Spinal cord (tissue), 10 donors: ENCODE results near the gene MVB12B. TPM values are rescaled to one million over a fixed set of nuclear protein-coding genes. Genes with fewer than 3 reads are reported as not detected.

Source experiments
- DNase-seq, 6 donors: peaks; one replicate each; pipeline versions ENCODE4 v3.0.0 to v3.0.0-alpha.2; 2013 to 2015; ENCODE audit warnings: low spot score in 6 of 6, low read depth in 4 of 6
- H3K27ac ChIP-seq: one replicate; pipeline ENCODE4 v1.5.1; 2013; ENCODE audit warnings: low read depth, low read length, control low read depth
- H3K27me3 ChIP-seq: one replicate; pipeline ENCODE4 v1.6.1; 2013; ENCODE audit warnings: low read length; ENCODE audit not compliant: control insufficient read depth, insufficient read depth
- H3K36me3 ChIP-seq: one replicate; pipeline ENCODE4 v1.6.1; 2013; ENCODE audit warnings: low read length; ENCODE audit not compliant: control insufficient read depth, insufficient read depth
- H3K4me1 ChIP-seq: one replicate; pipeline ENCODE4 v1.6.1; 2013; ENCODE audit warnings: low read length; ENCODE audit not compliant: control insufficient read depth, insufficient read depth
- H3K4me3 ChIP-seq: one replicate; pipeline ENCODE4 v1.5.1; 2013; ENCODE audit warnings: low read depth, low read length, control low read depth
- H3K9me3 ChIP-seq: one replicate; pipeline ENCODE4 v1.6.1; 2013; ENCODE audit warnings: low read length; ENCODE audit not compliant: control insufficient read depth, insufficient read depth
- WGBS: methylation state at CpG from one replicate; pipeline ENCODE4 v1.1.5; 2013; ENCODE audit warnings: missing lambda C conversion rate; ENCODE audit not compliant: insufficient coverage; 5-methylcytosine and 5-hydroxymethylcytosine counted together
- polyA plus RNA-seq, 2 donors: library from polyadenylated mRNA; unstranded; fragments of 120-200 nt; gene quantifications; one replicate each; pipeline ENCODE4 v1.2.1, GENCODE V29; 2013; ENCODE audit not compliant: insufficient read length in 2 of 2
- total RNA-seq, 2 donors: library from RNA; depleted of rRNA in 1 of 2; stranded (reverse); fragments of 120-200 nt in 1 of 2; fragments of >200 nt in 1 of 2; gene quantifications; one replicate each; pipeline versions ENCODE4 v1.2.3 to v1.2.4, GENCODE V29; 2013 to 2014
- donor health status: healthy.

Gene MVB12B
- total and polyA plus RNA-seq, 4 donors, result 28.9 to 84.2 (median 55.6) TPM

DNA sequence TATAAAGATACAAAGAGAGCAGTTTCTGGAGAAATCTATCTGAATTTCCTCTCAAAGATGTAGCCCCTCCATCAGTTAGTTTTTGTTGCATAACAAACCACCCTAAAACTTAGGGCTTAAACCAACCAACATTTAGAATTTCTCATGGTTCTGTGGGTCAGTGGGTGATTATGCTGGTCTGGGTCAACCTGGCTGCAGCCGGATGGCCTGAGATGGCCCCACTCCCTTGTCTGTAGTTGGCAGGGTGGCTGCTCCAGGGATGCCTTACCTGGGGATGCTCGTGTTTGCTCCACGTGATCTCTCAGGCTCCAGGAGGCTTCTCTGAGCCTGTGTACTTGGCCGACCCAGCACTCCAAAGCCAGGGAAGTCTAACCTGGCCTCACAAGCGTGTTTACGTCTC is 139.3 kb downstream of the MVB12B start:
- H3K27me3 ChIP-seq, result no peaks in the 10 kb centered on the region
- H3K36me3 ChIP-seq, result peaks cover 17% of the 10 kb centered on the region
- H3K4me1 ChIP-seq, result peaks cover 7% of the 10 kb centered on the region
- no peak for DNase-seq
- no peaks in the 10 kb centered on the region for H3K9me3 ChIP-seq
- H3K4me3 ChIP-seq, result no peak overlapping the region
- WGBS, result 96% methylated on average over 3 of the region's 6 CpGs
- H3K27ac ChIP-seq, result no peak overlapping the region

DNA sequence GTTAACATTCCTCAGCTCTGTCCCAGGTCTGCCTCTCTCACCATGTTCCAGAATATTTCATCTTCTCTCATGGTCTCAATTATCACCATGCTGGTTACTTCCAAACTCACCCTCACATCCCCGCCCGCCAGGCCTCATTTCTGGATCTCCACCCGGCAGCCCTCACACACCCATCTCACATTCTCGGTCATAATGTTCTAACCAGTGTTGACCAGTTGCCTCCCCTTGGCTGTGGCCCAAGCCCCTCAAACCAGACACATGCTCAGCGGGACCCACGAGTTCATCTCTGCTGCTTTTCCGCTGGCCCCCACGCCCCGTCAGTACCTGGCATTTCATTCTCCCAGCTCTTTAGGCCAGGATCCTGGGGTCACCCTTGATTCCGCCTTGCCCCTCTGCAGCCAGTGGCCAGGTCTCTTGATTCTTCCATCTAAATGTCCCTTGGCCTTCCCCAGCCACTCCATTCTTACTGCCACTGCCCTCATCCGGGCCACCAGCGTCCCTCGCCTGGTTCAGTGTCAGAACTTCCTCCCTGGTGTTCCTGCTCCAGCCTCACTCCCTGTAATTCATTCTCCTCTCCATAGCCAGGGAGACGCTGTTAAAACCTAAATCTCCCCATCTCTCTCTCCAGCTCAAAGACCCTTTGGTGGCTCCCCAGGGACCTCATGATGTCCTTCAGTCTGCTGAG is 141.7 kb downstream of the MVB12B start:
- DNase-seq, result no peak
- H3K36me3 ChIP-seq, result peaks cover 15% of the 10 kb centered on the region
- no peaks in the 10 kb centered on the region for H3K9me3 ChIP-seq
- peaks cover 22% of the 10 kb centered on the region for H3K4me1 ChIP-seq
- H3K27me3 ChIP-seq, result no peaks in the 10 kb centered on the region
- no peak overlapping the region for H3K4me3 ChIP-seq
- H3K27ac ChIP-seq, result no peak overlapping the region
- WGBS, result 95% methylated on average over 14 of the region's 14 CpGs

DNA sequence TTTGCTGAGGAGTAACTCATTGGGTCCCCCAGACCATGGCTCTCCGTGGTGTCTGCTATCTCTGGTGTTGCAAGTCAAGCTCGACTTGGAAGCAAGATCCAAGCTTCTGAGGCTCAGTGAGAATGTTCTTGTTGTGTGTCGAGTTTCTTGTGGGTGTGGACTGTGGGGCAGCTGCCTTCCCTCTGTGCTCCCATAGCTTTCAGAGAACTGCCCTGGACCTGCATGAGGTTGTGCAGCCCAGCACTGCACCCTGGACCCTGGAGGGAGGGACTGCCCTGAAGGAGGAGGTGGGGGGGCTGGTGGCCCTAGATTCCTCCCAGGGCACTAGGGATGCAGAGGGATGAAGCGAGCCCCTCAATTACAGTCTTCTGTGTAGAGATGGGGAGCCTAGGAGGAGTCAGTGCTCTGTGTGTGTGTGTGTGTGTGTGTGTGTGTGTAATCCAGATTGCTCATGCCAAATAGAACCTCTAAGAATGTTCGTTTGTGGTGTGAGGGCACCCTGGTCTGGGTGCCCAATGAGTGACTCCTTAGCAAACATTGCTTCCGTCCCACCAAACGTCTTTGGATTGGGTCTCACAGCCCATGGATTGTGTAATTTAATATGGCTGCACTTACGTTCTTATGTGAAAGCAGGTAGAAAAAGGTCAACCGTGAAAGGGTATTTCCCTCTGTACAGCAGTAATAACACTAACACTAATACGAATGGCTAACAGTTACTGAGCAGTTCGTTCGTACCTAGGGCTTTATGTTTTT is 143.8 kb downstream of the MVB12B start:
- Histone ChIP-seq H3K9me3 (no peaks in the 10 kb centered on the region), H3K4me1 (peaks cover 29% of the 10 kb centered on the region), H3K27ac (no peak overlapping the region), H3K36me3 (peaks cover 21% of the 10 kb centered on the region), H3K4me3 (no peak overlapping the region), H3K27me3 (no peaks in the 10 kb centered on the region)
- DNase-seq, result no peak
- 89% methylated on average over 4 of the region's 12 CpGs for WGBS

DNA sequence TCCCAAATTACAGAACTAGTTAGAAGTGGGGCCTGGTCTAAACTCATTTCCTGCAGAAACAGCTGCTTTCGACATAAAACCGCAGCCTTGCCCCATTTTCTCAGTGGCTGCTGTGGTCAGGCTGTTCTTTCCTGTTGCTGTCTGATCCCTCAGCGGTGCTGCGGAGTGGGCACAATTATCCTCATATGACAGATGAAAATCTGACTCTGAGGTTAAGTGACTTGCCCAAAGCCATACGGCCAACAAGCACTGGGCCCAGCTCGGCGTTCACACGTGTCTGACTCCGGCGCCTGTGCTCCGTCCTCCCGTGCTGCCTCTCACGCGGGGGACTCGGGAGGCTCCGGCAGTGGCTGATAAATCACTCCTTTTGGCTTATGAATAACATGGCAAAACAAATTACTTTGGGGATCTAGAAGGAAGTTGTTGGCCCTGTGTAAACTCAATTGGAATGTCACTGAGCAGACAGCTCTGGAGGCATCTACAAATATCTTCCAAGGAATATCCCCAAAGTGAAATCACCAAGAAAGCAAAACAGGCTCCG is 144.5 kb downstream of the MVB12B start:
- Histone ChIP-seq H3K27ac (no peak overlapping the region), H3K27me3 (no peaks in the 10 kb centered on the region), H3K4me3 (no peak overlapping the region), H3K9me3 (no peaks in the 10 kb centered on the region), H3K36me3 (peaks cover 25% of the 10 kb centered on the region), H3K4me1 (peaks cover 31% of the 10 kb centered on the region)
- 53% methylated on average over 16 of the region's 17 CpGs for WGBS
- peak in 1 of 6 donors; percentile 33 for DNase-seq

DNA sequence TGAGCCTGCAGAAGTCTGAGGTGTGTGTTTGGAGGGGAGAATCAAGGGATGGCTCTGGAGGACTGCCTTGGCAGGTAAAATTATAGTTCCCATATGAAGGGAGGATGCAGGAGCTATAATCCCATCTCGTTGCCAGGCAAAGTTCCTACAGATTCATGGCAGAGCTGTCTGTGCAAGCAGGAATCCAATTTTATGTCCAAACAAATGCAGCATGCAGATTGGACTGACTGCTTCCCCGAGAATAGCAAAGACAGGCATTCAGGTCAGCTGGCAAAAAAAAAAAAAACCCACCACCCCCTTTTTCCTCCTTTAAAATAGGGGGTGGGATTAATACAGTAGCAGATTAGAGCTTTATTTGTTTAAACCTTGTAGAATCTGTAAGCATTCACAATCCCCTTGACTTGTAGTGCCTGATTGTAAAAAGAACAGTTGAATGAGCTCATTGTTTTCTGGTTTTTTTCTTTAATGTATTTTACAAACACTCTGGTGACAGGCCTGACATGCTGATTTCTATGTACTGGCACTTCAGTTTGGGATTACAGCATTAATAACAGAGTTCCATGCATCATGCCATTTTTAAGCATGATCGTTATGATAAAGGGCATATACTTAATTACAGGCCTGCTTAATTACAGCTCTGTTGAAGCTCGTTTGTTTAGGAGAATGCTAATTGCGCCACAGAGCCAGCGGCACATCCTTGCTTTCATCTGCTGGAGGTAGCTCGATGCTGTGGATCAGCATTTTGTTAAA is 145.7 kb downstream of the MVB12B start:
- peak in 2 of 6 donors; percentile 57 to 84 for DNase-seq
- WGBS, result 10% methylated on average over 1 of the region's 7 CpGs
- no peak overlapping the region for H3K27ac ChIP-seq

DNA sequence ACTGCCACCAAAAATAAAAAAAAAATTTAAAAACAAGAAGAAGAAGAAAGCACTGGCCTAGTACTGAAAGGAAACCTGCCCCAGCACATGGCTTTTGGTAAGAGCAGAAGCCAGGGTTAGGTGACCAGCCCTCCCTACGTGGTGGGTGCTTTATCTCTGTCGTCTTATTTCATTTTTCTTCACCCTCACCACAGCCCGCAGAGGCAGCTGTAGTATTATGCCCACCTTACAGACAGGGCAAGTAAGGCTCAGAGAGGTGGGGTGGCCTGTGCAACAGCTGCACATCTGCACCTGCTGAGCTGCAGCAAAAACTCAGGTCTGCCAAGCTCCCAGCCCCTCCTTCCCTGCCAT is 146.3 kb downstream of the MVB12B start:
- WGBS, result 90% methylated on average over 2 of the region's 3 CpGs
- H3K4me3 ChIP-seq, result no peak overlapping the region
- DNase-seq, result no peak
- H3K9me3 ChIP-seq, result no peaks in the 10 kb centered on the region
- H3K4me1 ChIP-seq, result peaks cover 33% of the 10 kb centered on the region
- H3K27ac ChIP-seq, result no peak overlapping the region
- peaks cover 29% of the 10 kb centered on the region for H3K36me3 ChIP-seq
- no peaks in the 10 kb centered on the region for H3K27me3 ChIP-seq

More for the DNA sequence above, 145.7 kb downstream of the MVB12B start:
- H3K4me1 ChIP-seq, result peaks cover 33% of the 10 kb centered on the region
- H3K9me3 ChIP-seq, result no peaks in the 10 kb centered on the region
- H3K36me3 ChIP-seq, result peaks cover 28% of the 10 kb centered on the region
- no peaks in the 10 kb centered on the region for H3K27me3 ChIP-seq
- no peak overlapping the region for H3K4me3 ChIP-seq

DNA sequence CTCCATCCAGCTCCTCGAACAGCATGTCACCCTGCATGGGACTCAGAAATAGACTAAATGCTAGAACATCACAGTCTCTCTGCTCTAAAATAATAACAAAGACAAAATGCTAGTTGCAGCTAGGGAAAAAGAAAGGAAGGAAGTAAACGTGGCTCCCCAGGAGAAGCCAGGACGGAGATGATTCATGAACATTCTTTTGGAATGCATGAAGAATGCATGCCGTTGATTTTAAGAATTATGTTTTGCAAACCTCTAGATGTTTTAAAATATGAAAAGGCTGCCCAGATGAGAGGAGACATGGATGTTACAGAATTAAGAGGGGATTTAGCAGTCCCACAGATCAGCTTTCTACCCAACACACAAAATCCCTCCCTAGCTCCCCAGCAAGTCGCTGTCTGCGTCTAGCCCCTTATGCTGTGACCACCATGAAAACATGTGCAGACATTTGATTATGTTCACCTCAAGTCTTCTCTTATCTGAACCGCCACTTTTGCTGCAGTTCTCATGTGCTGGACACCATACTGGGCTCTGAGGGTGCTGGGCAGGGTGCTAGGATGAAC is 147.7 kb downstream of the MVB12B start:
- 73% methylated on average over 5 of the region's 7 CpGs for WGBS
- Histone ChIP-seq H3K4me1 (peaks cover 32% of the 10 kb centered on the region), H3K27ac (no peak overlapping the region), H3K9me3 (no peaks in the 10 kb centered on the region), H3K4me3 (no peak overlapping the region), H3K36me3 (peaks cover 32% of the 10 kb centered on the region), H3K27me3 (no peaks in the 10 kb centered on the region)
- DNase-seq, result no peak

DNA sequence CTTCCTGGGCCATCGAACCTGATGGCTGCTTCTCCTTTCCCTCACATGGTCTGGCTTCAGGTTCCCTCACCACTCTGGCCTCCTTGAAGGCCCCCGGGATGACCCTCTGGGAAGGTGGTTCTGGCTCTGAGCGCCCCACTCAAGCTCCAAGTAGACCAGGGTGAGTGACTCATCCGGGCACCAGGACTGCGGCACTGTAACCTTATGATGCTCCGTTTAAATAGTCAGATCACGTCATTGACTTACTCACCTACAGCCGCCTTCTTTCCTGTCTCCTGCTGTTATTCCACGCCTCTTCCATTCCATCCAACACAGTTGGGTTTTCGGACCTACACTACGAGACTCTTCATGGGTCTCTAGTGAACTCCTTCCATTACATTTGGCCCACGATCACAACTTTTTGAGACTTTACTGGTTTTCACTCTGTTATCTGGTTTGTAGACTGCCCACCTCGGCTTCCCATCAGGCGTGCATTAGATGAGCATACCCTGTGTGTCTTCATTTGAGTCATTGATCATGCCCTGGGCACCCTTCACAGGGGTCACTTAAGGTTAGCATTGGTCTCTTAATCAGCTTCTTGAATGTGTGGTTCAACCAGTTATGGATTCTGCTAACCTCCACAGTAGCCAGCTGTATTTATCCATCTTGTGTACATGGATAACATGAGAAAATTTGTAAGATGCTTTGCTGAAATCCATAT is 148.3 kb downstream of the MVB12B start:
- peaks cover 30% of the 10 kb centered on the region for H3K4me1 ChIP-seq
- 97% methylated on average over 13 of the region's 14 CpGs for WGBS
- H3K4me3 ChIP-seq, result no peak overlapping the region
- no peak overlapping the region for H3K27ac ChIP-seq
- H3K27me3 ChIP-seq, result no peaks in the 10 kb centered on the region
- peaks cover 32% of the 10 kb centered on the region for H3K36me3 ChIP-seq
- H3K9me3 ChIP-seq, result no peaks in the 10 kb centered on the region
- DNase-seq, result no peak
